Neural progenitor cell (in vitro differentiated cells): ENCODE results near the gene SERPINA12. TPM values are rescaled to one million over a fixed set of nuclear protein-coding genes. Genes with fewer than 3 reads are reported as not detected.

ENCODE experiments used
- DNase-seq: peaks from one replicate; pipeline ENCODE4 v3.0.0-alpha.2; 2016; ENCODE audit warnings: low spot score
- H2AFZ ChIP-seq: fragments of 200-600 bp; sonication (generic); replicated peaks from 2 replicates; pipeline ENCODE4 v1.6.1; 2016; ENCODE audit warnings: antibody characterized with exemption
- H3F3A ChIP-seq: fragments of 200-600 bp; sonication (generic); 2 replicates; pipeline ENCODE4 v1.6.1; 2016; ENCODE audit warnings: antibody characterized with exemption, low read depth
- H3K27ac ChIP-seq: fragments of 200-600 bp; sonication (generic); 2 replicates; pipeline ENCODE4 v1.5.1; 2016; ENCODE audit warnings: mild to moderate bottlenecking
- H3K27me3 ChIP-seq: fragments of 200-600 bp; sonication (generic); 2 replicates; pipeline ENCODE4 v1.6.1; 2016; ENCODE audit warnings: mild to moderate bottlenecking, moderate library complexity
- H3K36me3 ChIP-seq: fragments of 200-600 bp; sonication (generic); 2 replicates; pipeline ENCODE4 v1.5.1; 2016
- H3K4me1 ChIP-seq: fragments of 200-600 bp; sonication (generic); 2 replicates; pipeline ENCODE4 v1.6.1; 2016; ENCODE audit warnings: mixed run types
- H3K4me2 ChIP-seq: fragments of 200-600 bp; sonication (generic); 2 replicates; pipeline ENCODE4 v1.6.1; 2016
- H3K4me3 ChIP-seq: fragments of 200-600 bp; sonication (generic); 2 replicates; pipeline ENCODE4 v1.5.1; 2016
- H3K79me2 ChIP-seq: fragments of 200-600 bp; sonication (generic); 2 replicates; pipeline ENCODE4 v1.6.1; 2016; ENCODE audit warnings: low read depth
- H3K9ac ChIP-seq: fragments of 200-600 bp; sonication (generic); 2 replicates; pipeline ENCODE4 v1.6.1; 2016
- H3K9me3 ChIP-seq: fragments of 200-600 bp; sonication (generic); 2 replicates; pipeline ENCODE4 v1.5.1; 2016; ENCODE audit warnings: low read depth
- H4K20me1 ChIP-seq: fragments of 200-600 bp; sonication (generic); 2 replicates; pipeline ENCODE4 v1.6.1; 2016; ENCODE audit warnings: low read depth
- H3K27ac Mint-ChIP-seq: 3 replicates; pipeline ENCODE4 v1.8.0; 2021; ENCODE audit warnings: mixed read lengths
- H3K27me3 Mint-ChIP-seq: 2 replicates; pipeline ENCODE4 v1.8.0; 2022; ENCODE audit warnings: low read depth, mild to moderate bottlenecking, inconsistent platforms, moderate library complexity, mixed read lengths; ENCODE audit not compliant: insufficient read depth
- H3K36me3 Mint-ChIP-seq: 3 replicates; pipeline ENCODE4 v1.8.0; 2021; ENCODE audit warnings: mixed read lengths
- H3K4me1 Mint-ChIP-seq: 3 replicates; pipeline ENCODE4 v1.8.0; 2021; ENCODE audit warnings: mixed read lengths
- H3K4me3 Mint-ChIP-seq: 3 replicates; pipeline ENCODE4 v1.8.0; 2021; ENCODE audit warnings: mild to moderate bottlenecking, moderate library complexity, mixed read lengths
- H3K9me3 Mint-ChIP-seq: 3 replicates; pipeline ENCODE4 v1.8.0; 2020; ENCODE audit warnings: mixed read lengths
- EZH2 ChIP-seq: fragments of 200-600 bp; sonication (generic); IDR thresholded peaks from 2 replicates; pipeline ENCODE4 v1.6.1; 2017; ENCODE audit warnings: antibody characterized with exemption, mild to moderate bottlenecking, moderate library complexity
- EZH2phosphoT487 ChIP-seq: fragments of 200-600 bp; sonication (generic); IDR thresholded peaks from 2 replicates; pipeline ENCODE4 v1.6.1; 2017; ENCODE audit warnings: antibody characterized with exemption
- total RNA-seq: library from RNA; depleted of rRNA; stranded (reverse); fragments of >200 nt; gene quantifications from 2 replicates; pipeline ENCODE4 v1.2.3, GENCODE V29; 2015; ENCODE audit warnings: low replicate concordance
- TF ChIP-seq, protein P1 (sequence below): fragments of 200-600 bp; sonication (generic); IDR thresholded peaks from 2 replicates; pipeline ENCODE4 v1.5.1; 2017; ENCODE audit warnings: antibody characterized with exemption, mild to moderate bottlenecking

The SERPINA12 gene
- total RNA-seq, 1 donor from 2014 or later = not detected

DNA sequence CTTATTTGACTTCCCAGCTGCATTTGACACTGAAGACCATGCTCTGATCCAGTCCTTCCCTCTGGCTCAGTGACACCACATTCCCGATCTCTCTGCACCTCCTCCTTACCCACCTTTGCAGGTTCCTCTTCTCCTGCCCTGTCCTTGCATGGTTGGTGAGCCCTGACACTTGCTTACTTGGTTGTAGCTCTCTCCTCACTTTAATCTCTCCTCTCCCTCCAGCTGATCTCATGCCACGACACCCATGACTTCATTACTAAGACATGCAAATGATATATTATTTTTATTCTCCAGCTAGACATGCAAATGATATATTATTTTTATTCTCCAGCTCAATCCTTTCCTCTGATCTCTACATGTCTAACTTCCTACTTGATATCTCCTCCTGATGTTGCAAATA lies 33.2 kb downstream of the SERPINA12 start, which contains the start of gene SERPINA9:
Gene SERPINA9, minus strand, starts transcription at position 175 of the 400 bp plus-strand sequence. CDS start 6,357 bp downstream, outside the sequence.
- Histone ChIP-seq H3K27ac (no peak within 1 kb of the TSS), H3K4me3 (no peak within 1 kb of the TSS), H3K27me3 (no peaks in the 10 kb centered on the region), H3K4me1 (no peaks in the 10 kb centered on the region), H3F3A (no peaks in the 10 kb centered on the region), H2AFZ (no peak within 1 kb of the TSS), H3K36me3 (no peaks in the 10 kb centered on the region), H3K4me2 (no peak within 1 kb of the TSS), H3K79me2 (no peaks in the 10 kb centered on the region), H3K9ac (no peak within 1 kb of the TSS), H3K9me3 (peaks cover 5% of the 10 kb centered on the region), H4K20me1 (no peaks in the 10 kb centered on the region)
- no peak within 1 kb of the TSS for H3K4me3 Mint-ChIP-seq
- H3K27ac Mint-ChIP-seq = no peak within 1 kb of the TSS
- DNase-seq = no peak
- H3K27me3 Mint-ChIP-seq = peaks cover 3% of the 10 kb centered on the region
- peaks cover 16% of the 10 kb centered on the region for H3K9me3 Mint-ChIP-seq
- H3K36me3 Mint-ChIP-seq = no peaks in the 10 kb centered on the region
- H3K4me1 Mint-ChIP-seq = no peaks in the 10 kb centered on the region
- TF ChIP-seq EZH2phosphoT487 (no peak), EZH2 (no peak)
- TF ChIP-seq, protein P1, sequence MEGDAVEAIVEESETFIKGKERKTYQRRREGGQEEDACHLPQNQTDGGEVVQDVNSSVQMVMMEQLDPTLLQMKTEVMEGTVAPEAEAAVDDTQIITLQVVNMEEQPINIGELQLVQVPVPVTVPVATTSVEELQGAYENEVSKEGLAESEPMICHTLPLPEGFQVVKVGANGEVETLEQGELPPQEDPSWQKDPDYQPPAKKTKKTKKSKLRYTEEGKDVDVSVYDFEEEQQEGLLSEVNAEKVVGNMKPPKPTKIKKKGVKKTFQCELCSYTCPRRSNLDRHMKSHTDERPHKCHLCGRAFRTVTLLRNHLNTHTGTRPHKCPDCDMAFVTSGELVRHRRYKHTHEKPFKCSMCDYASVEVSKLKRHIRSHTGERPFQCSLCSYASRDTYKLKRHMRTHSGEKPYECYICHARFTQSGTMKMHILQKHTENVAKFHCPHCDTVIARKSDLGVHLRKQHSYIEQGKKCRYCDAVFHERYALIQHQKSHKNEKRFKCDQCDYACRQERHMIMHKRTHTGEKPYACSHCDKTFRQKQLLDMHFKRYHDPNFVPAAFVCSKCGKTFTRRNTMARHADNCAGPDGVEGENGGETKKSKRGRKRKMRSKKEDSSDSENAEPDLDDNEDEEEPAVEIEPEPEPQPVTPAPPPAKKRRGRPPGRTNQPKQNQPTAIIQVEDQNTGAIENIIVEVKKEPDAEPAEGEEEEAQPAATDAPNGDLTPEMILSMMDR = no peak

DNA sequence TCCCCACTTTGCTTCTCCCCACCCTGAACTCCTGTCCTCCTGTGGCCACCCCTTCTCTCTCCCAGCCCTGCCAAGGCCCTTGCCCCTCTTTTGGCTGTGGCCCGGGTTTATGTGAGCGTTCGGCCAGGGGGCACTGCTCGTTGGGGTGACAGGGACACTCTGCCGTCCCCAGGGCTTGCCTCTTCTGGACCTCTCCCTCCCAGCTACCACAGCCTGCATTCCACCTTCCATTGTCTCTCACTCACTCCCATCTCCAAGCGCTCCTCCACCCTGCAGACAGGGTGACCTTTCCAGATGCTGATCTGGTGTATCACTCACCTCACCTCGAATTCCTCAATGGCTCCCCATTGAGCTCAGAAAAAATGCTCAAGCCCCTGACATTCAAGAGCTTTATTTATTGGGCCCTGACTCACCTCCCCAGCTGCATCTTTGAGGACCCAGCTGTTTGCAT lies 34.7 kb downstream of the SERPINA12 start:
- H3K4me3 ChIP-seq = no peak overlapping the region
- no peaks in the 10 kb centered on the region for H3K4me1 Mint-ChIP-seq
- no peaks in the 10 kb centered on the region for H3K36me3 ChIP-seq
- H3F3A ChIP-seq = no peaks in the 10 kb centered on the region
- TF ChIP-seq, protein P1 = no peak
- TF ChIP-seq EZH2phosphoT487 (no peak), EZH2 (no peak)
- peak; percentile 13 for DNase-seq
- no peak overlapping the region for H2AFZ ChIP-seq
- no peak overlapping the region for H3K27ac Mint-ChIP-seq
- H3K79me2 ChIP-seq = no peaks in the 10 kb centered on the region
- peaks cover 3% of the 10 kb centered on the region for H3K27me3 Mint-ChIP-seq
- H3K27ac ChIP-seq = no peak overlapping the region
- H3K4me1 ChIP-seq = no peaks in the 10 kb centered on the region
- no peaks in the 10 kb centered on the region for H3K27me3 ChIP-seq
- peaks cover 5% of the 10 kb centered on the region for H3K9me3 ChIP-seq
- no peak overlapping the region for H3K4me2 ChIP-seq
- H3K4me3 Mint-ChIP-seq = no peak overlapping the region
- H4K20me1 ChIP-seq = no peaks in the 10 kb centered on the region
- H3K9me3 Mint-ChIP-seq = peaks cover 15% of the 10 kb centered on the region
- no peaks in the 10 kb centered on the region for H3K36me3 Mint-ChIP-seq
- H3K9ac ChIP-seq = no peak overlapping the region

DNA sequence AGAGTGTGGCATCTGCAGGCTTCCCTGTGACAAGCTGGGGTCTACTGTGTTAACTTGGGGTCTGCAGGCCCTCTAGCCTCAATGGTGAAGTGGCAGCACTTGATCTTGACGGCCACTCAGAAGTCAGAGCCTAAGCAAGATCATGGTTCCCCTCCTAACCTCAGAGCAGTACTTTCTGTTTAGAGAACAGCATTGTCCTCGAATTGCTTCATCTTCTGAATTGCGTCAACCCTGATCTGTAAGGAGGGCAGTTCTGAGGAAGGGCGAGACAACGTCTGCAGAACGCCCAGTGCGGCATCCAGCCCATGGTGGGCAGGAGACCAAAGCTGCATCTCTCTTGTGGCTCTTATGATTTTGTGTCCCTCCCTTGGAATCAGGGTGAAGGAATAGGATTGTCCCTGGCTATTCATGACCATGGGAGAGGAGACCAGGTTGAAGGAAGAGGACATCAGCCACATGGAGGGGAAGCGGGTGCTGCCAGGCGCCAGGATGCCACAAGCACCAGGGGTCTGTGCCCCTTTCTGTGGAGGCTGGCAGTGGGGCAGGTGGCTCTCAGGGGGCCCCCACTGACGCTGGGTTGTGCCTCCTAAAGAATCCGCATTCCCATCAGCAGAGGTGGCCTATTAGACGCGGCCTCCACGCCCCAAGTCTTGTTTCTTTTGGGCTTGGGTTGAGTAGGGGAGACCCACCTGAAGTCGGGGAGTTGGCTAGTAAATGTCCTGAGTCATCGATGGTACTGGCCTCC lies 35.4 kb downstream of the SERPINA12 start:
- no peaks in the 10 kb centered on the region for H3K27me3 ChIP-seq
- TF ChIP-seq EZH2 (no peak), EZH2phosphoT487 (no peak)
- TF ChIP-seq, protein P1 = no peak
- H3K4me3 ChIP-seq = no peak overlapping the region
- H3K9me3 ChIP-seq = peaks cover 5% of the 10 kb centered on the region
- H3K9ac ChIP-seq = no peak overlapping the region
- no peak overlapping the region for H2AFZ ChIP-seq
- no peak for DNase-seq
- H3K4me1 ChIP-seq = no peaks in the 10 kb centered on the region
- peaks cover 3% of the 10 kb centered on the region for H3K27me3 Mint-ChIP-seq
- H3K79me2 ChIP-seq = no peaks in the 10 kb centered on the region
- H3K27ac Mint-ChIP-seq = no peak overlapping the region
- H3K4me2 ChIP-seq = no peak overlapping the region
- H3K36me3 Mint-ChIP-seq = no peaks in the 10 kb centered on the region
- no peaks in the 10 kb centered on the region for H3F3A ChIP-seq
- H3K4me1 Mint-ChIP-seq = no peaks in the 10 kb centered on the region
- H3K9me3 Mint-ChIP-seq = peaks cover 7% of the 10 kb centered on the region
- H3K36me3 ChIP-seq = no peaks in the 10 kb centered on the region
- no peaks in the 10 kb centered on the region for H4K20me1 ChIP-seq
- H3K4me3 Mint-ChIP-seq = no peak overlapping the region
- no peak overlapping the region for H3K27ac ChIP-seq
